CD4-positive, alpha-beta T cell treated with Interleukin-4 for 1 hour (primary cell): Measurements from ENCODE around the gene CDH7.

Experiments
- DNase-seq, 2 donors: peaks; one replicate each; pipeline ENCODE4 v3.0.0-alpha.2; 2020 to 2022

CDH7 gene

DNA sequence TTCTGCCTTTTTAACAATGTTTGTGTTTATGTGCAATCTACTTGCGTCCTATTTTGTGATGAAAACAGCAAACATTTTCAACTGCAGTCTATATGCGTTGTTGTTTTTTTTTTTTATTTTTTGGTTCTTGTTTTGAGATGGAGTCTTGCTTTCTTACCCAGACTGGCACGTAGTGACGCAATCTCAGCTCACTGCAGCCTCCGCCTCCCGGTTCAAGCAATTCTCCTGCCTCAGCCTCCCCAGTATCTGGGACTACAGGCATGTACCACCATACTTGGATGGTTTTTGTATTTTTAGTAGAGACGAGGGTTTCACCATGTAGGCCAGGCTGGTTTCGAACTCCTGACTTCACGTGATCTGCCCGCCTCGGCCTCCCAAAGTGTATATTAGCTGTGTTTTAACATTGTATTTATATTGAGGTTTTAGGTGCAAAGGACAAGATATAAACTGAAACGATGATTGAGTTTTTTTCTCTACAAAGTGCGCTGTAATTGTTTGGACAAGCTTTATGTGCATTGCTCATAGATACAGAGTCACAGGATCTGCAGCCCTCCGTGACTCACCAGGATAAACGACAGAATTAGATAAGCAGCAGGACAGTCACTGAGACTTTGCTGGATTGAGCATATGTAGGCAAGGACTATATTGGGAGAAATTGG is 17.4 kb downstream of the CDH7 start:
- no peak for DNase-seq

DNA sequence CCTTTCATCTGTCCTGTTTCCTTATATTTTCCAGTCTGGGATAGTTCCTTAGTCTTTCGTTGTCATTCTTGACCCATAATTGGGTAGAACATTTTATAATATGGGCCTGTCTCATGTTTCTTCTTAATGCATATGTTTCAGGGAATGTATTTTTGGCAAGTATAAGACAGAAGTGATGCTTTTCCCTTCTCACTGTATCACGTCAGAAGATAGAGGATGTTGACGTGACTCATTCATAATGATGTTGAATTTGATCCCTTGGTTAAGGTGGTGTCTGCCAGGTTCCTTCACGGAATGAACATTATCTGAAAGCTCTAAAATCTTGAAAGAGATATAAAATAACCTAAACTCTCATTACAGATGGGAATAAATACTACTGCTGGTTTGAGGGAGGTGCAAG is 18.8 kb downstream of the CDH7 start:
- no peak for DNase-seq

DNA sequence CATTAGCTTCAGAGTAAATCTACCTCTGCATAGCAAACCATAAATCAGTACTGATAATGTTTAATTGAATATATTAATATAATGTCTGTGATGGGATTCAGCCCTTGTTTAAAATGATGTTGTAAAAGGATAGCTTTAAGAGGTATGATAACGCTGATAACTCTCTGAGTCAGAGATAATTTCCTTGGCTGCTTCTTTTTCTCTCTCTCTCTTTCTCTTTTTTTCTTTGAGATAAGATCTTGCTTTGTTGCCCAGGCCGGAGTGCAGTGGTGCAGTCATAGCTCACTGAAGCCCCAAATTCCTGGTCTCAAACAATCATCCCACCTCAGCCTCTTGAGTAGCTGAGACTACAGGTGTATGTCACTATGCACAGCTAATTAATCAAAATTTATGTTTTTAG is 35.7 kb downstream of the CDH7 start:
- DNase-seq, result no peak

DNA sequence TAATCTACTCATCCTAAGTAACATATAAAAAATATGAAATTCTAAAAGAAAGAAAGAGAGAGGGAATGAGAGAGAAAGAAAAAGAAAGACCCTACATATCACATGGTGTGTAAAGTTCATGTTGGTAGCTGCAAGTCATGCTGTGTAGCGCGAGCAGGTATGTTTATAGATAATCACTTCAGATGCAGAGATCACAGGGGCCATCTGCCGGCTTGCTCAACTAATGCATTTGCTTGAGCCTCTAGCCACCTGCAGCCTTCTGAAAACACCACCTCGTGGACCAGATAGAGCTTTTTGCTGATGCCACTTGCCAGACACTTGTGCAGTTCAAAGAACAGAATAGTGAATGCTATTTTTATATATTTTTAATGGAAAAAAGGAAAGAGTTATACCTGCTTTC is 37.6 kb downstream of the CDH7 start:
- DNase-seq, result no peak

DNA sequence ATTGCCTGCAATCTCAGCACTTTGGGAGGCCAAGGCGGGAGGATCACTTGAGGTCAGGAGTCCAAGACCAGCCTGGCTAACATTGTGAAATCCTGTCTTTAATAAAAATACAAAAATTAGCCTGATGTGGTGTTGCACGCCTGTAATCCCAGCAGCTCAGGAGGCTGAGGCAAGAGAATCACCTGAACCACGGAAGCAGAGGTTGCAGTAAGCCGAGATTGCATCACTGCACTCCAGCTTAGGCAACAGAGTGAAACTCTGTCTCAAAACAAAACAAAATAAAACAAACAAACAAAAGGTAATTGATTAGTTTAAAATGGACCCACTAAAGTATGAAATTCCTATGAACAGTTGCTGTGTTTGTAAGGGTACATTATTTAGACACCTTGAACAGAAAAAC is 39.8 kb downstream of the CDH7 start:
- DNase-seq, result no peak

DNA sequence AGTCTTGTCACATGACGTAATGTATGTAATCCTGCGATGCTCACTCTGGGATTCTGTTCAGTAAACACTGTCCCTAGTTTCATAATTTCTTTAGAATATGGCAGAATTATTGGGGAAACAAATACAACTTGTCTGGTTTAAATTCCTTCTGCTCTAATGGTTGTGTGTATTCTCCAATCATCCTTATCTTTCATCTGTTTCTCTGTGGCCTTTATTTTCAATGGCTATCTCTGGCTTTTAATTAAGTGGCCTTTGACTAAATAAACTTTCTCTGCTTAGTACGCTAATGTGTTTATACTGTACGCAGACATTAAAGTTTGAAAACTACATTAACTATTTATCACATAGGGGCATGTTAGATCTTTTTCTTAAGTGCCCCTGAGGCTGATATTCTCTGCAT is 40.9 kb downstream of the CDH7 start:
- DNase-seq, result no peak

DNA sequence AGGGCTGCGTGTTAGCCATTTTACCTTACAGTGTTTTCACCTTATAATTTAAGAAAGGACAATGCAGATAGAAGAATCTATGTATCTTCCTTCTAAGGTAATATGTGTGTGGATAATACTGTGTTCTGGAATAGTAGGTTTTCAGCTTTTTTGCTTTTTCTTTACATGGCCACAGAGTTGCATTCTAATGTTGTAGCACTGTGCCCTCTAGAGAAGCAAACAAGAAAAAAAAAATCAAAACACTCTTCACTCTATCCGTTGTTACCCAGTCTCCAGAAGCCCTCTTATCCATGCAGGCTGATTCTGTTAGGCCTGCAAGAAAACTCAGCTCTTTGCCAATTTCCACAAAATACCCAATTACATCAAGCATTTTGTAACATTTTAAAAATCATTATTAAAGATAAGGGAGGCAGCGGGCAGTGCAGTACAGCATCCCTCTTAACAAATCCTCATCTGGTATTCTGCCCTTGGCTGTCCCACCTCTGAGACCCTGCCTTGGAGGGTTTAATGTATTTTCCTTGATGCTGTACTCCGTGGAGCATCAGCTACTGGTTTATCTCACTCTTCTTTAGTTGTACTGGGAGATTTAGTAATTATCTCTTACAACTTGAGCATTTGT is 41.8 kb downstream of the CDH7 start:
- DNase-seq, result no peak

DNA sequence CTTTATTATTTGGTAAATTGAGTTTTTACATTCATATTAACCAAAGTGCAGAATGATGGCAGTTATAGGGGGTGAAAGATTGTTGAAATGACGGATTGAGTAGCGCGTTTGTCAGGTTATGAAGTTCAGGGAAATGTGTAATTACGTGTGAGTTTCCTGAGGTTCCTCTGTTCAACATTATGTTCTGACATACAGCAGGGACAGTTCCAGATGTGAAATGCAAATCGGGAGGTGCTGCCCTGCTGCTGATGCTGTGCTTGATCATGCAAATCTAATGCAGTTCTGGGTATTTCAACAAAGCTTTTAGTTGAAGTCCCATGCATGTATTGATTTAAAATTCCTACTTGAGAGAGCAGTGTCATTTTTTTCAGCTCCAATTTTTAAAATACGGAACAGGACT is 57.9 kb downstream of the CDH7 start:
- DNase-seq, result no peak

DNA sequence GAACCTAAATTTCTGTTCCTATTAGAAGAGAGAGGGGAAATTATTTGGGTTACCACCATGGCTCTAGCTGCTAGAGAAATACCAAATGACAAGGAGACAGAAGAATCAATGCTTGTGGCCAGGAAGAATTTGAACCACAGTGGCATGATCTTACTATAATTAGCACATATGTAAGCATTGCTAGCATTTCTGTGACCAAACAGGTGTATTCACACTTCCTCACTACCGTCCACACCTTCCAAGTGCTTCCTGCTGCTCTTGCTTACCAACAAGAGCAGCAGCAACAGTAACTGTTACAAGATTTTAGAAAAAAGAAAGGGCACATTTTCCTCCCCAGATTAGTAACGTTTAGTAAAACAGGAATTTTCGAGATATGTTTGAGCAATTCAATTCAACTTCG is 60.5 kb downstream of the CDH7 start:
- DNase-seq, result no peak

DNA sequence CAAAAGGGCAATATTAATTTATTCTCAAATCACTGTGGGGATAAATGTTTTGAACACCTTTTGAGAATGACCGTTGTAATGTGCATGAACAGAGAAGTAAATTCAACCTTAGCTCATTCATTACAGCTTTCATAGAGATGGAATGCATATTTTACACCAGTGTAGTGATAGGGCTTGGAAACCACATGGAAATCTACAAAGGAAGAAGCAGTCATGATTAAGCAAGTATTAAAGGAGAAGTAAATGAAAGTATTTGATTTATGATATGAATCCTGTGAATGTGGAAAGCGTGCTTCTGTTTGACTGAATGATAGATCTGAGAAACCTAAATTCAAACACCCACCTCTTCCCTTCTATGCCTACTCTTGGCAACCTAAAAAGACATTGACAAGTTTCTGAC is 64.7 kb downstream of the CDH7 start:
- DNase-seq, result no peak

DNA sequence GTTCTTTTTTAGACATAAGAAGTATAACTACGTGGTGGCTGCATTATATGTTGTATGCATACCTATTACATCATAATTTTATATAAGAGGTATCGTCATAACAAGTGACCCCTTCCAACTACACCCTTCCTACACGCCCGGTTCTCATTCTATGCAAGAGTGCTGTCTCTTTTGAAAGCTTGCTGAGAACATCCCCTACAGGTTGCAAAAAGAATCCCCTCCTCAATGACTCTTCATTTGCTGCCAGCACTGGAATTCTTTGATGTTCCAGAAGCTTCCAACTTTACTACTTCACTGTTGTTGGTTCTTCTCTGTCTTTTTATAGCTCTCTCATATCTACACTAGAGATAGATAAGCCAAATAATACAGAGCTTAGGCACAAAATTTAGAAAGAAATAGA is 66.4 kb downstream of the CDH7 start:
- DNase-seq, result no peak

DNA sequence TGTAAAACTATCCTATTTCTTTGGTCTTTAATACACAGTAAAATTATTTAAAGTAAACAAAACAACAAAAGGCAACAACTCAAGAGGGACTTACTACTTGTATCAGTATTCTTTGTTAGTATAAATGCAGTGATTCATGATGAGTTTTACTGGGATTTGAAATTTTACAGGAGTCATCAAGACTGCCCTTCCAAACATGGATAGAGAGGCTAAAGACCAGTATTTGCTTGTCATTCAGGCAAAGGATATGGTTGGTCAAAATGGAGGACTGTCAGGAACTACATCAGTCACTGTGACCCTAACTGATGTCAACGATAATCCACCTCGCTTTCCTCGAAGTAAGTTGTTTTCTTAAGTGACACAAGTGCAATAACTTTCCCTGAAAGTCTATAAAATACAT is 71.1 kb downstream of the CDH7 start:
- DNase-seq, result no peak

DNA sequence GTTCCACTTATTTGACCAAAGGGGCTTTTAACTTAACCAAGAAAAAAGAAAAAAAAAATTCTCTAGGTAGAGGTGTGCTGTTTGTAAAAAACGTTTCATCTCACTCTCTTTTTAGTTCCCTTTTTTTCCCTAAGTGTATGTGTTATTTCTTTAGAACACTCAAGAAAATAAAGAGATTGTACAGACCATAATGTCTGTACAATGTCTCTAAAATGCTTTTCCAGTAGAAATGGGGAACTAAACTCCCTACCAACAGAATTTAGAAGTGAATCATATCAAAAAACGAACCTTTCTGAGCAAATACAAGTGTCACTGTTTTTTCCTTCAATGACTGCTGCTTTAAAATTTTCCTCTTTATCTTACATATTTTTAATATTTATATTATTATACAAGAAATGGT is 72.0 kb downstream of the CDH7 start:
- DNase-seq, result no peak

DNA sequence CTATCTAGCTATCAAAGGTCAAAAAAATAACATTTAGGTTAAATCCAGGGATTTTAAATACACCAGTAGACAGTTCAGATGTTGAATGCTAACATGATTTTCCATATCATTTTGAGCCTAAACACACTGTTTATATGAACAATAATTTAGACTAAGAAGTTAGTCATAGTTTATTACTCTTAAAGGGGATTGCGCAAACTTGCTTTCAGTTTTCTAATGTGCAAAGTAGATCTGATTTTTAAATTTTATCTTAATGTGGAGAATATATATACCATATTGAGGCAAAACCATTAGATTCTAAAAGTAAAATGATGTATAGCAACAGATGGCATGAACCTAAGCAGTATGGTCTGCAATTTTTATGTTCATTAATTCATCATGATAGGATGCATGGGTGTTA is 76.6 kb downstream of the CDH7 start:
- DNase-seq, result no peak

DNA sequence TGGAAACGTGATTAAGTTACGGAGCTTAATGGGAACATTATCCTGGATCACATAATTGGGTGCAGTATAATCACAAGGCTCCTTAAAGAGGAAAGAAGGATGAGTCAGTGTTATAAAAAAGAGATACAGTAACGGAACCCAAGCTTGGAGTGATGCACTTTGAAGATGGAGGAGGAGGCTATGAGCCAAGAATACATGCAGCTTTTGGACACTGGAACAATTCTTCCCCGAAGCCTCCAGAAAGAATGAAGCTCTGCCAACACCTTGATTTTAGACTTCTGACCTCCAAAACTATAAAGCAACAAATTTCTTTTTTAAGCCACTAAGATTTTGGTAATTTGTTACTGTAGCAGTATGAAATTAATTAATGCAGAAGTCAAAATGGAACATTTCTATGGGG is 85.1 kb downstream of the CDH7 start:
- no peak for DNase-seq

DNA sequence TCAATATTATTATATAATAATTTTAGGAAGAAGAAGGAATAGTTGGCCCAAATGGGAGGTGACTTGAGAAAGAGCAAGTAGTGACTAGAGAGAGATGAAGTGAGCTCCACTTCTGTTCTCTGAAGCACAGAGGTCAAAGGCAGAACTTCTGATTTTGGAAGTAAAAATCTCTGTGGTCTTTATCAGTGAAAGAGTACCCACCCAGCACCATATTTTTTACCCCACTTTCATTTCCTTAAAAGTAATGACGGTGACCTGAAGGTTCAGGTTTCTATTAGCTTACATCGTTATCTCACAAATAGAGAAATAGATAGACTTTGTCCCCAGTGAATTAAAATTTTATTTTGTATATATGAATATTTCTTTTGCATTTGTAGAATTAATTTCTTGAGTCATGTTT is 95.3 kb downstream of the CDH7 start:
- DNase-seq, result no peak

DNA sequence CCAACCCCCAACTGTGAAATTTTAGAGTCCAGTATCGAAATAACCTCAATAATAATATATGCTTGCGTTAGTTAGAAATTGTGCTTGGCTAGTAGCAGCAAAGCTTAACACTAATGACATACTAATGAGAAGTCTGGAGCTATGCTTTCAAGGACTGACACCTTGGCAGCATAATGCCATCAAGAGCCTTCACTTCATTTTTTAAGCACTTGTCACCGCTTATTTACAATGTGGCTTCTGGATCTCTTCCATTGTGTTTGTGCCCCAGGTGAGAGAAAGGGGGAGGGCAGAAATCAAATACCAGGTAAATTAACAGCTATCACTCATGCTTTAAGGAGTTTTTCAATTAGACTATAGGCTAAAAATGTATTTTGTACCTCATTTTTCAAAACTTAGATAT is 101.5 kb downstream of the CDH7 start:
- DNase-seq, result no peak

DNA sequence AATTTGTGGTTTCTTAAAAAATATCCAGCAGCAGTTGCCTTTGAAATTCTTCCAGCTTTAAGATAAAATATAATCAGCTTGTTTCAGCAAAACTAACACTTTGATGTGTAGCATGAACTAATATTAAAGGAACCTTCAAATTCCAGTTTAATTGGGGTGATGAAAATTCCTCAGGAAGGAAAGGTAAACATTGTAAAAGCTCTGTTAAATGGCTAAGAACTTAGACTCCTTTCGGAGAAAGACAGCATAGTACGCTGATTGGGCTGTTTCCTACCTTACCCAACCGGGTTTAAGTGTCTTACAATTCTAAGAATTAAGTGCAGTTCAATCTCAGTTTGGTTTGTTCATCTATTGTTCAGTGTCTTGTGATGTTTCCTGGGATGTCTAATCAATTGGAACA is 108.3 kb downstream of the CDH7 start:
- no peak for DNase-seq

DNA sequence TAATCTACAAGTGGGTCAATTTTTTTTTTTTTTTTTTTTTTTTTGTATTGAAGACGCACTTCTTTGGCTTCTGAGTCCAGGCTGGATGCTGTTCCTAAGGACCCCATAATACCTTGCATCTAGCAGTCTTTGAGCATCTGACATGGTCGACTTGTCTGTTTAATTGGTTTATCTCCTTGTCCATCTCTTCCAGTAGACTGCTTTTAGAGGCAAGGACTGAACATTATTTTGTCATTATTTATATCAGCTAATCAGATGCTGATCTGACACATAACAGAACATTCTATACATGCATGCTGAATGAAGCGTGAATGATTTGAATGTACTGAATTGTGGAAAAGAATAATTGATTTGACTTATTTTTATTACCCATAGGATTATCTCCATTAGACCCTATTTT is 118.7 kb downstream of the CDH7 start:
- DNase-seq, result no peak

DNA sequence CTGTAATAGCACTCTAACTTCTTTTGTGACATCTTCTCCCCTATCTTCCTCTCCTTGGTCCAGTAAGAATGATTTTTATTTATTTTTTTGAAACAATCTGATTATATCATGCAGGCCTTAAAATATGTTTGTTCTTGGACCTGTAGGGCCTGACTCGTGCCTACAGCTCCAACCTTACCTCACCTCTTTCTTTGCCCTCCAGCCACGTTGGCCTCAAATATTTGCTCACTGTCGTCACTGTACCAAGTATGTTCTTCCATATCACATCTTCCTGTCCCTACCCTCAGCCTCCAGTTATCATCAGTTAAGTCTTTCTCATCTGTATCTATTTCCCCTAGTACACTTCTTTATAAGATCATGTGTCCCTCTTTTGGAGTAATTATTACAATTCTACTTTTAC is 125.5 kb downstream of the CDH7 start:
- no peak for DNase-seq

DNA sequence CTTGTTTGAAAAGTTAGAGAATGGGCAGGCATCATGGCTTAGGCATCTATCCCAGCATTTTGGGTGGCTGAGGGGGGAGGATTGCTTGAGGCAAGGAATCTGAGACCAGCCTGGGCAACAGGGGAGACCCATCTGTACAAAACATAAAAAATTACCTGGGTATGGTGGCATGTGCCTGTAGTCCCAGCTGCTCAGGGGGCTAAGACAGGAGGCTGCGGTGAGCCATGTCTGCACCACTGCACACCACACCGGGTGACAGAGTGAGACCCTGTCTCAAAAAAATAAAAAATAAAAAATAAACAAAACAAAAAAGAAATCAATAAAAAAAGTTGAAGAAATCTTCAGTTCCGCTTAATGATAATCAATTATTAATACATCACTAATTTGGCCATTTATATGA is 146.5 kb downstream of the CDH7 start:
- no peak for DNase-seq

DNA sequence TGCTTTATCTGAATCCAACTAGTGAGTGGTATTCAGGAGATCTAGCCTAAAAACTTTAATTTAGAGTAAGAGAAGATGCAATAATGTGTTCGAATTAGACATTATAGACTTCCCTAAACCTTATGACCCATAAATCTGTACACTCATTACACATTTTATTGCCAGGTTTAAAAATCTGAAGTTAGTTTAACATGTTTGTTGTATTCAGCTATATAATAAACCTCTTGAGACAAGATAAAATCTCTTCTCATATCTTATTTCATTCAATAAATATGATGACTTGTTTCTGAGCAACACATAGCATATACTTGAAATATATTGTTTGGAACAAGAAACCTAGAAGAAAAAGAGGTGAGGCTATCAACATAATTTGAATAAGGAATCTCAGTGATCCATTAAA is 150.7 kb downstream of the CDH7 start:
- no peak for DNase-seq

DNA sequence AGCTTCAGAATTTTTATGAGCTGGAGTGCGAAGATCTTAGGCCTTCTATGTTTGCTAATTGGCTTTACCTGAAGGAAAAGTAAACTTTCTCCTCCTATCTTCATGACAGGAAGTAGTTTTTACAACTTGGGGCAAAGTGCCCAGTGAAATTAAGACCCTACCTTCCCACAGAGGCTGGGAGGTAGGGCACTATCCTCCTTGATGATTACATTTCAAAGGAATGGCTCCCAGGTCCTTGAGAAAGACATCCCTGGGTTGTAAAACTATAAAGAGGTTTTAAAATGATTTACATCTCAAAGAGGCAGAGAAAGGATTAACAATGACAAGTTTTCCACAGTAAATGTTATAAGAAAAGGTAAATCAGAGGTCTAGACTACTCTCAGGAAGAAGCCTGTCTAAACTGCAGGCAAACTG is 155.8 kb downstream of the CDH7 start:
- no peak for DNase-seq

DNA sequence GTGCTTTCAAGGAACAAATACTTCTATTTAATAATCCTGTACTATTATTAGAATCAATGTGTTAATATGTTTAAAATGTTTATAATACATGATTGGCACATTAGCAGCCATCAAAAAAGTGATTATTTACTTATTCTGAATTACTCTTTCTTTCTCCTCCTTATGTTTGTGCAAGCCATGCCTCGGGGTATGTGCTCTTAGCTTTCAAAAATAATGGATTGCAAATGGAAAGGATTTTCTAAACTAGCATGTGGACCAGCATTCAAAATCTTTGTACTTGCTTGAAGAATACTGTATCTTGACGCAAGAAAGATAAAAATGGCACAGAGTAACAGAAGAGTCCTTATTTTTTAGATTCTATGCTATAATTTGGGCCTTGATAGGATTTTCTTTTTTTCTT is 156.5 kb downstream of the CDH7 start:
- no peak for DNase-seq

DNA sequence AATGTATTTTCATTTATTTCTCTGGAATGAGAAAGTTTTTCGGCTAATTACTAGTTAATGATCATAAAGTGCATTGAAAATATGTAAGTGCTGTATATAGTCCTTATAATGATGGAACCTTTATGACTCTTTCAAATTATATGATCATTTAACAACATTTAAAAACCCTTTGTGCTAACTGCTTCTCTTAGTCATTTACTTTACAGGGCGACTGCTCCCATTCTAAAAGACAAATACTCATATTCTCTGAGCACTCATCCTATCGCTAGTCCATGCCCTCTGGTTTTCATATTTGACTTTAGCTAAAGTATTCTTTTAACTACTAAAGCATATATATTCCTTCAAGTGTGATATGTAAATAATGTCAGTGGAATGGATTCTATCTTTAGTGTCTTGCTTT is 168.2 kb downstream of the CDH7 start:
- DNase-seq, result no peak
